Mucosa of descending colon (tissue), 3 donors: ENCODE results near the gene ZNHIT3. TPM values are rescaled to one million over a fixed set of nuclear protein-coding genes. Genes with fewer than 3 reads are reported as not detected.

Source experiments
- ATAC-seq: fragments of 200-7000 bp; cut with Tn5 transposase; one replicate; pipeline ENCODE4 v1.9.1; 2020; ENCODE audit warnings: mild to moderate bottlenecking, moderate library complexity
- DNase-seq, 3 donors: peaks; one replicate each; pipeline ENCODE4 v3.0.0-alpha.2; 2020
- H3K36me3 ChIP-seq: fragments of 200-600 bp; one replicate; pipeline ENCODE4 v1.8.0; 2021; ENCODE audit warnings: low read depth, mild to moderate bottlenecking
- H3K4me1 ChIP-seq: fragments of 200-600 bp; one replicate; pipeline ENCODE4 v1.8.0; 2021; ENCODE audit warnings: low read depth, mild to moderate bottlenecking
- H3K4me3 ChIP-seq: fragments of 200-600 bp; one replicate; pipeline ENCODE4 v1.8.0; 2021; ENCODE audit warnings: mild to moderate bottlenecking
- H3K9me3 ChIP-seq: fragments of 200-600 bp; one replicate; pipeline ENCODE4 v1.8.0; 2021; ENCODE audit warnings: mild to moderate bottlenecking
- CTCF ChIP-seq: fragments of 200-600 bp; IDR thresholded peaks from one replicate; pipeline ENCODE4 v1.8.0; 2022; ENCODE audit warnings: antibody characterized with exemption, mild to moderate bottlenecking
- intact Hi-C, 2 donors: fragments of 100-400 bp; cut with DNase I in 1 of 2; cut with micrococcal nuclease in 1 of 2; formaldehyde crosslinking; loops; one replicate each; pipeline versions ENCODE4 v1.11.0 to v1.11.1; 2022; cut with DNase I, micrococcal nuclease
- total RNA-seq, 3 donors: library from RNA; stranded (reverse); fragmentation: NEBNext Ultra II Directional in 2 of 3; extraction: Animal tissue kit (Norgen Biotek cat#: 25700) in 2 of 3; gene quantifications; one replicate each; pipeline versions ENCODE4 v1.2.1 to v1.2.4, GENCODE V29; 2021 to 2023
- donor health status: DM: no; HTN: no; CAD: no; lungs with moderate emphysema.
- donor health status: DM: no; HTN: no; CAD: no.
- donor health status: DM: no; HTN: yes; CAD: no.

The ZNHIT3 gene
- total RNA-seq, 3 donors from 2014 or later = 19.8 to 28.0 (median 21.2) TPM

DNA sequence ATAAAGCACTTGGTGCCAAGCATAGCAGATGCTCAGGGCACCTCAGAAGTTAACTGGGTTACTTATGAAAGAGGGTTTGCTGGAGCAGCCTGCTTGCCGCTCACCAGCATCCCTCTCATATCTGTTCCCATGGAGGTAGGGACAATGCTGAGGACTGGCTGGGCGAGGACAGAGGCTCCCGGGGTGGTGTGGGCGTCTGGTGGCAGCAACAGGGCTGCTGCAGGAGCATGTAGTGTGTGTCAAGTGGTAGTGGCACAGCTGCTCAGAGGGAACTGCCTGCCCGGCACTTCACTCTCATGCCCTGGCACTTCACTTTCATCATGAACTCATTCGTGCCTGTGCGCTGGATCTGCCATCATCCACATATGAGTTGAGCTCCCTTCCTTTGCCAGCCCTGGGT is 26.9 kb upstream of the ZNHIT3 start:
- no peak for ATAC-seq
- Histone ChIP-seq H3K9me3 (no peaks in the 10 kb centered on the region), H3K4me3 (no peak overlapping the region), H3K36me3 (no peaks in the 10 kb centered on the region), H3K4me1 (no peaks in the 10 kb centered on the region)
- intact Hi-C loops = no loop called here
- no peak for DNase-seq
- TF ChIP-seq CTCF = no peak

GRCh38 chr17:36460265-36460937 is 26.1 kb upstream of the ZNHIT3 start:
- Histone ChIP-seq H3K9me3 (no peaks in the 10 kb centered on the region), H3K36me3 (no peaks in the 10 kb centered on the region), H3K4me1 (no peaks in the 10 kb centered on the region), H3K4me3 (no peak overlapping the region)
- ATAC-seq = no peak
- intact Hi-C loops = no loop called here
- no peak for DNase-seq
- TF ChIP-seq CTCF = no peak

DNA sequence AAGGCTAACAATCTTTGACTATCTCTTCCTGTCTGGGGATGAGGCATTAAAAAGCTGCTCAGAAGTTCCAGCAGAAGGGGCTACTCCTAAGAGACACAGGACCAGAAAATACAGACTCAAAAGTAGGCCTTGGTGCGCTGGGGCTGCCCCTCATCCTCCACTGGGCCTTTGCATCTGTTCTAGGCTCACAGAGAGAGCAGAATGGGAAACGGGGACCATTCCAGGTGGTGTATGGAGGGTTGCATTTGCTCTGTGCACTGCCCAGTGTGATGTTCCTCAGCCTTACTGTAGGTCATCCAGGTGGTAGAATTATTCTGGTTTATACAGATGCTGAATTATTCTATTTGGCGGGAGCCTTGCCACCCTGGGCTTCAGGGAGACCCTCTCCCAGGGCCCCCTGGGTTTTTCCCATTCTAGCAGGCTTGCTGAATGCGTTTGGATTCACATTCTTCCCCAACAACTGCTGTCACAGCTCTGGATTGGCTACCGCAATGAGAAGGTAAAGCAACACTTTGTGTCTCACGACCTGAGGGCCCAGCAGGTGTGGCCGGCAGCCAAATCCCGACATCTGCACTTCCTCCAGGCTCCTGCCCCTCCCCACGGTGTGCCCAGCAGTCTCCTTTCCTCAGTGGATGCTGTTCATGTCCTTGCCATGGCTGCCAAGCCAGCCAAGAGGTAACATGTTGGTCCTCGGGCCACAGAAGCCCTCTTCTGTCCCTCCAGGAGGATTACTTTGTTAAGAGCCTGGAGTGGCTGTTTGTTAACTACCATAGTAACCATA is 25.0 kb upstream of the ZNHIT3 start:
- Histone ChIP-seq H3K4me1 (no peaks in the 10 kb centered on the region), H3K4me3 (no peak overlapping the region), H3K9me3 (no peaks in the 10 kb centered on the region), H3K36me3 (no peaks in the 10 kb centered on the region)
- intact Hi-C loops = no loop called here
- TF ChIP-seq CTCF = no peak
- no peak for ATAC-seq
- no peak for DNase-seq

DNA sequence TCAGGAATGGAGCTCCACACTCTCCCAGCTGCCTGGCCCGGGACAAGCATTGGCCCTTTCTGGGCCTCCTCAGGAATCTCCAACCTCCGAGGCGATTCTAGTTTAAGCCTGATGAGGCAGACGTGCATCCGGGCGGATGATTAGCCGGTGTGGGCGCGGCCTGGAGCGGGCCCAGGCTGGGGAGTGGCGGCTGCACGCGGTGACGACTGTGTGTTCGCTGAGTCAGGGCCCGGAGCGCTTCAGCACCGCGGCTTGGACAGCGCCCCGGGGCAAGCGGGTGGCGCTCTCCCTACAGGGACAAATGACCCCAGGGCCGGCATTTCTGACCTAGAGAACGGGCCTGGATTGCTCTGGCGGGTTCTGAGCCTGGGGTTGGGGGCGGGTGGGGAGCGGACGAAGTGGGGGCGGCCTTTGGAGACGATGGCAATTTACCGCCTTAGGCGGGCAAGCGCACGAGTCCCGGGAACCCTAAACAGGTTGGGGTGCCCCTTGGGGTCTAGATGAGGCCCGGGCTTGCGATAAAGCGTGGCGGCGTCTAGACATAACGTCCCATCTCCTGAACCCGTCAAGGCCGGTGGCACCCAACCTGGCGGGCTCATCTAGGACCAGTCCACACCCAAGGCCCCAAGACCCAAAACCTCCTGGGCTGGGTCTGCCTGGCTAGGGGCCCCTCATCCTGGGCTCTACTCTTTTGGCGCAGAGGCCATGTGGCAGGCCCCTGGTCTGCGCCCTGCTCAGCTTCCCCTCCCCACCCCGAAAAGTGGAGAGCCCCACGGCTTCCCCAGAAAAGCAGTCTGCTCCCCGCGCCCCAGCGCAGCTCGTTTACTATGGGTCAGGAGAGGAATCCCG is 22.3 kb upstream of the ZNHIT3 start:
- peak; percentile 66 to 76 (median 76) for DNase-seq
- H3K9me3 ChIP-seq = no peaks in the 10 kb centered on the region
- H3K36me3 ChIP-seq = no peaks in the 10 kb centered on the region
- no peak overlapping the region for H3K4me3 ChIP-seq
- TF ChIP-seq CTCF = no peak
- peak; percentile 98 for ATAC-seq
- no peaks in the 10 kb centered on the region for H3K4me1 ChIP-seq
- intact Hi-C loops = no loop called here

DNA sequence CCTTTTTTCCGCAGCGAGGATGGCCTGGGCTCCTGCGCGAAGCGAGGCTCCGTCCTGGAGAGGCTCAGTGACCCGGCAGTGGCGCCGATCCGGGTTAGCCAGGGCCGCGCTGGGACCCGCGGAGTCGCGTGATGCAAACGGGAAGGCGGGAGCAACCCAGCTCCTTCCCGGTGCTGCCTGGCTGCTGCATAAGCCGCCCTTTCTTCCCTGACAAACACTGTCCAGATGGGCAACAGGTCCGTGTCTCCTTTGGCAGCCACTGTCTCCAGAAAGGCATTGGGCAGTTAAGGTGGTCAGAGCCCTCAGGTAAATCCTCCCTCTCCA is 21.8 kb upstream of the ZNHIT3 start:
- intact Hi-C loops = no loop called here
- ATAC-seq (no peak), DNase-seq (no peak)
- no peaks in the 10 kb centered on the region for H3K4me1 ChIP-seq
- no peaks in the 10 kb centered on the region for H3K9me3 ChIP-seq
- no peak for TF ChIP-seq CTCF
- H3K36me3 ChIP-seq = no peaks in the 10 kb centered on the region
- no peak overlapping the region for H3K4me3 ChIP-seq
